ENCODE measurements around the gene DOCK4. TPM values are rescaled to one million over a fixed set of nuclear protein-coding genes. Genes with fewer than 3 reads are reported as not detected.

The DOCK4 gene
- polyA plus RNA-seq, 1 donor (not counting 4 experiments of a cell fraction or from before 2014, with no cell fraction given) = 13.9 TPM

DNA sequence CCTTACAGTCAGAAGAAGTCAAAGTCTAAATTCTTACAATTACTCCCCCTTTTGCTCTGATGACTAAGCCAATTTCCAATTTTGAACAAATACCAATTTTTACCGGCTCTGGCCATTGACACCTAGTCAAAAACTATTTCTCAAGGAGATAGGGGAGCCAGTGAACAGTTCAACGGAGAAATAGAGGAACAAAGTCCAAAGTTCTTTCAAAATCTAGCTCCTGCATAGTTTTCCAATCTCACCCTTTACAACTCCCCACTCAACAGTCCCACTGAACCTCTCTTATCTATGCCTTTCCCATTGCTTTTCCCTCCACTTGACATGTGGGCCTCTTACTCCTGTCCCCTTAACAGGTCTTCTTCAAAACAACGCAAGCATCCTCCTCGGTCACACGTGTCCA is 192.9 kb downstream of the DOCK4 start:
- H3K79me2 ChIP-seq (ENCODE audit: control insufficient read depth, insufficient read depth, low read length) = peaks cover 2% of the 10 kb centered on the region
- no peaks in the 10 kb centered on the region for H3K4me1 ChIP-seq (ENCODE audit: control insufficient read depth, extremely low read depth, insufficient read depth, low read length)
- H3K4me2 ChIP-seq (ENCODE audit: control insufficient read depth, extremely low read depth, insufficient read depth, low read depth, low read length) = no peak overlapping the region
- H4K20me1 ChIP-seq (ENCODE audit: control insufficient read depth, extremely low read depth, insufficient read depth, low read length) = no peaks in the 10 kb centered on the region
- no peak overlapping the region for H2AFZ ChIP-seq (ENCODE audit: control insufficient read depth, low read length)
- H3K36me3 ChIP-seq (ENCODE audit: control insufficient read depth in 2 of 2, extremely low read depth in 1 of 2, insufficient read depth in 2 of 2, low read length in 2 of 2) = no peaks in the 10 kb centered on the region
- dilution Hi-C loops (cut with MboI; ENCODE audit: extremely low pct_ligation_motif_present, low sequenced_read_pairs) = no loop called here
- H3K27ac ChIP-seq (ENCODE audit: control insufficient read depth, insufficient read depth, low read length) = no peak overlapping the region
- FAIRE-seq (no peak), DNase-seq (ENCODE audit: low read depth, low spot score) (no peak)
- no peaks in the 10 kb centered on the region for H3K9me1 ChIP-seq (ENCODE audit: control insufficient read depth, extremely low read depth, insufficient read depth, low read length)
- H3K9ac ChIP-seq (ENCODE audit: control insufficient read depth, extremely low read depth, insufficient read depth, low read length) = no peak overlapping the region
- no peaks in the 10 kb centered on the region for H3K9me3 ChIP-seq (ENCODE audit: control insufficient read depth, low read depth, low read length)
- no peak for TF ChIP-seq EZH2 (IDR thresholded peaks at IDR 0.05; ENCODE audit: low read length)
- TF ChIP-seq CTCF (optimal IDR thresholded peaks at IDR 0.05 in 1 of 3, IDR thresholded peaks at IDR 0.05 in 1 of 3, conservative IDR thresholded peaks at IDR 0.05 in 1 of 3; ENCODE audit: extremely low read depth in 1 of 3, insufficient read depth in 2 of 3, low read length in 3 of 3) = no peak
- H3K4me3 ChIP-seq (ENCODE audit: control insufficient read depth in 2 of 3, extremely low read depth in 1 of 3, insufficient read depth in 2 of 3, low read depth in 1 of 3, low read length in 3 of 3) = no peak overlapping the region
- H3K27me3 ChIP-seq (ENCODE audit: control insufficient read depth, extremely low read depth, insufficient read depth, low read length) = no peaks in the 10 kb centered on the region

GRCh38 chr7:112012242-112012641 is 194.0 kb downstream of the DOCK4 start:
- Histone ChIP-seq H3K4me3 (ENCODE audit: control insufficient read depth in 2 of 3, extremely low read depth in 1 of 3, insufficient read depth in 2 of 3, low read depth in 1 of 3, low read length in 3 of 3) (no peak overlapping the region), H3K9me3 (ENCODE audit: control insufficient read depth, low read depth, low read length) (no peaks in the 10 kb centered on the region), H3K9me1 (ENCODE audit: control insufficient read depth, extremely low read depth, insufficient read depth, low read length) (no peaks in the 10 kb centered on the region), H3K4me1 (ENCODE audit: control insufficient read depth, extremely low read depth, insufficient read depth, low read length) (no peaks in the 10 kb centered on the region), H3K9ac (ENCODE audit: control insufficient read depth, extremely low read depth, insufficient read depth, low read length) (no peak overlapping the region), H3K27ac (ENCODE audit: control insufficient read depth, insufficient read depth, low read length) (no peak overlapping the region), H4K20me1 (ENCODE audit: control insufficient read depth, extremely low read depth, insufficient read depth, low read length) (no peaks in the 10 kb centered on the region), H3K36me3 (ENCODE audit: control insufficient read depth in 2 of 2, extremely low read depth in 1 of 2, insufficient read depth in 2 of 2, low read length in 2 of 2) (no peaks in the 10 kb centered on the region), H3K27me3 (ENCODE audit: control insufficient read depth, extremely low read depth, insufficient read depth, low read length) (no peaks in the 10 kb centered on the region), H3K79me2 (ENCODE audit: control insufficient read depth, insufficient read depth, low read length) (peaks cover 2% of the 10 kb centered on the region), H2AFZ (ENCODE audit: control insufficient read depth, low read length) (no peak overlapping the region), H3K4me2 (ENCODE audit: control insufficient read depth, extremely low read depth, insufficient read depth, low read depth, low read length) (no peak overlapping the region)
- TF ChIP-seq EZH2 (IDR thresholded peaks at IDR 0.05; ENCODE audit: low read length) = no peak
- TF ChIP-seq CTCF (optimal IDR thresholded peaks at IDR 0.05 in 1 of 3, IDR thresholded peaks at IDR 0.05 in 1 of 3, conservative IDR thresholded peaks at IDR 0.05 in 1 of 3; ENCODE audit: extremely low read depth in 1 of 3, insufficient read depth in 2 of 3, low read length in 3 of 3) = no peak
- DNase-seq (ENCODE audit: low read depth, low spot score) = no peak
- no peak for FAIRE-seq
- dilution Hi-C loops (cut with MboI; ENCODE audit: extremely low pct_ligation_motif_present, low sequenced_read_pairs) = no loop called here
